ACHN (cell line): ENCODE results near the gene SLC2A9.
A peak's percentile ranks its signal among the peaks of the same experiment; 100 is the strongest.
"Not testable (repeated sequence)": the region's sequence is repeated elsewhere in the genome, so short reads cannot be mapped to it uniquely, and the experiment has no call there.

Source experiments
- DNase-seq: peaks from one replicate; pipeline ENCODE4 v3.0.0-alpha.2; 2015
- in situ Hi-C: cut with HindIII; loops from 2 replicates; pipeline ENCODE4 v1.10.0; 2017; ENCODE audit warnings: low sequenced_read_pairs, low pct_ligation_motif_present, low pct_unique_long_range_greater_than_20kb

SLC2A9 gene

DNA sequence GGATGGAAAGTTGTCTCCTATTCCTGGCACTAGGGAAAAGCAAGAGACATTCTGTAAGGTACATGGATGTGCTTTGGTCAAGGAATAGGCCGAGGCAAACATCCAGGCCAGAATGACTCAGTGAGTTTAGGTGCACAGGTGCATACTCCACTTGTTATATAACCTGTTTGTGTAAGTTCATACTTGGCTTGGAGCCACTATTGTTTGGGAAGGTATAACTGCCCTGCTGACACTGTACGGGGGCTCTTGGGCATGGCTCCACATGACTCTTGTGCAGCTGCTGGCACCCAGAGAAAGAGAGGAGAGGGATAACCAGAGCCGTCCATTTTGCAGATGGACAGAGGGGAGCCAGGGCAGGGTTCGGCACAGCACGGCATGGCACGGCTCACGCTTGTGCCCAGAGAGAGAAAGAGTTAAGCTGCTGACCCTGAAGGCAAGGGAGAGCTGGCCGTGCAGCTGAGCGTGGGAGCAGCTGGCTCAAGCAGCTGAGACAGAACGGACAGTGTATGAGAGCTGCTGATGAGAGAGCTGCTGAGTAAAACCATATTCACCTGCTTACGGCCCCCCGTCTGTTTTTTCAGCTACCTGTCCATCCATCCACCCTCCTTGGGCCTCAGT, 98.0 kb downstream of the SLC2A9 start:
- in situ Hi-C loops, result no loop called here
- no peak for DNase-seq

GRCh38 chr4:9921326-9921725, 100.0 kb downstream of the SLC2A9 start:
- in situ Hi-C loops, result no loop called here

GRCh38 chr4:9920029-9920428, 101.3 kb downstream of the SLC2A9 start:
- in situ Hi-C loops, result no loop called here
- no peak for DNase-seq

More at GRCh38 chr4:9921326-9921725, 100.0 kb downstream of the SLC2A9 start:
- DNase-seq, result no peak

- DNase-seq, result no peak
- in situ Hi-C loops, result no loop called here
Measured at GRCh38 chr4:9919047-9919446, 102.2 kb downstream of the SLC2A9 start.

GRCh38 chr4:9918484-9918883, 102.8 kb downstream of the SLC2A9 start:
- in situ Hi-C loops, result no loop called here

GRCh38 chr4:9916937-9917336, 104.4 kb downstream of the SLC2A9 start:
- in situ Hi-C loops, result no loop called here
- DNase-seq, result no peak

More at GRCh38 chr4:9918484-9918883, 102.8 kb downstream of the SLC2A9 start:
- DNase-seq, result no peak

DNA sequence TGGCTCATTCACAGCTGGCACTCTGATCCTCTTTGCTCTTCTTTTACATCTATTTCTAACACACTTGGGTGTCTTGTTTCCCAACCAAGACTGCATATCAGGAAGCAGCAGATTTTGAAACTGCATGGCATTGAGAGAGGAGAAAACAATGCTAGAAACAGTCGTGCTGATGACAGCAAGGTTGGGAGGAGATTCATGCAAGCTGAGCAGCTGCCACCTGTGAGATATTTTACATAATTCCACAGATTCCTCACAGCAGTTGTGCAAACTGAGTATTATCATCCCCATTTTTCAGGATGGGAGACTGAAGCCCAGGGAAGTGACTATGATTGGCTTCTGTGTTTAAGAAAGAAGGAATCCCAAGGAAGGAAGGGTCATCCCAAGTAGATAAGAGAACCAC, 105.0 kb downstream of the SLC2A9 start:
- in situ Hi-C loops, result no loop called here
- DNase-seq, result no peak

GRCh38 chr4:9913846-9914245, 107.5 kb downstream of the SLC2A9 start:
- DNase-seq, result no peak
- in situ Hi-C loops, result no loop called here

DNA sequence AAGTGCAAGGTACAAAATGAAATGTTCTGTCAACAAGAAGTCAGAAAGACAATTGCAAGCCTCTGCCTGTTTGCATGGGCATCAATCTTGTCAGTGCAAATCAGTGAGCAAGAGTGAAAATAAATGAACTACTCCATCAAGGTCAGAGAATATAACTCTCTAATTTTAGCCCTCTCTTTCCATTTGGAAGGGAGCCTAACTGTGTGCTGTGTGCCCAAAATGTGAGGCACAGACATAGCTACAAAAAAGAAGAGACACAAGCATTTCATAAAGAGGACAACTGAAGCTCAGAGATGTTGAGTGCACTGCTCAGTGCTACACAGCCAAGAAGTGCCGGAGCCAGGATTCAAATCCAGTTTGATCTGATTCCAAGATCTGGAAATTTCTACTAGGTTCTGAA, 114.3 kb downstream of the SLC2A9 start:
- no peak for DNase-seq
- in situ Hi-C loops, result no loop called here

DNA sequence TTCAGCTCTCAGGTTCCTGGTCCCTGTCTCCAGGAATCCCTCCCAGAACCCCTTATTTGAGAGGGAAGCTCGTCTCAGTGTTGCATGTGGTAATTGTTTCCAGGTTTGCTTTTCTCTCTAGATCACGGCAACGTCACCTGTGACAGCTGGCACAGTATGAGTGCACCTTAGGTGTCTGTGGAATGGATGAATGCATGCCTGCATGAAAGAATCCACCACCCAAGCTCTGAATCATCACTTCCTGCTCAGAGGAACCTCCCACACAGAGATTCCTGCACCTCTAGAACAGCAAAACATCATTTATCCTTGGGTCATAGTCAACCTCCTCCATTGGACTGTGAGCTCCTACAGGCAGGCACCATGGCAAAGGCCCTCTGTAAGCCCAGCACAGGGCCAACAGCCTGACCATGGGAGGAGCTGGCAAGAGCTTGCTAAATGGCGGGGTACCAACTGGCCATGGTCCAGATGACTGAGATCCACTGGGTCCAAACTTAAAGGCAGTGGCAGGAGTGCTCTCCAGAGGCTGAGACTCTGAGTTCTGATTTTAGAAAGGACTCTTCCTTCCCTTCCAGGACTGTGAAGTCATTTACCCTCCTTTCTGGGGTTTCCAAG, 116.2 kb downstream of the SLC2A9 start:
- in situ Hi-C loops, result no loop called here
- no peak for DNase-seq

DNA sequence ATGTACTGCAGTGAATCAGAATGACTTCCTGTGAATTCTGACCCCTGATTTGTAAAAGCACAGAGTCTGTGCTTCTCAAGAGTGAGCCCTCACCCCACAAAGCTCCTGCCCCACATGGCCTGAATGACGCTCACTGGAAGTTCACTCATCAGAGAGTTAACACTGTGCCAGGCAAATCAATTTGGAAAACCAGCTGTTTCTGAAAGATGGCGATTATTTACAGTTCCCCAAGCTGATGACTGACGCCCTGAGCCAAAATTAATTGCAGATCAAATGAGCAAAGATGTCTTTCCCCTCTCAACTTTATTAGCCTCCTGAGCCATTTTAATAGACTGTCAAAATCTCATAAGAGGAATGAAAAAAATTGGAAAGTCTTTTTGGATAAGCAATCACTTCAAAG, 118.0 kb downstream of the SLC2A9 start:
- DNase-seq, result no peak
- in situ Hi-C loops, result no loop called here

GRCh38 chr4:9901257-9901656, 120.0 kb downstream of the SLC2A9 start:
- in situ Hi-C loops, result no loop called here

GRCh38 chr4:9900633-9901032, 120.7 kb downstream of the SLC2A9 start:
- in situ Hi-C loops, DNase-seq: not testable (repeated sequence)

More at GRCh38 chr4:9901257-9901656, 120.0 kb downstream of the SLC2A9 start:
- DNase-seq, result no peak

DNA sequence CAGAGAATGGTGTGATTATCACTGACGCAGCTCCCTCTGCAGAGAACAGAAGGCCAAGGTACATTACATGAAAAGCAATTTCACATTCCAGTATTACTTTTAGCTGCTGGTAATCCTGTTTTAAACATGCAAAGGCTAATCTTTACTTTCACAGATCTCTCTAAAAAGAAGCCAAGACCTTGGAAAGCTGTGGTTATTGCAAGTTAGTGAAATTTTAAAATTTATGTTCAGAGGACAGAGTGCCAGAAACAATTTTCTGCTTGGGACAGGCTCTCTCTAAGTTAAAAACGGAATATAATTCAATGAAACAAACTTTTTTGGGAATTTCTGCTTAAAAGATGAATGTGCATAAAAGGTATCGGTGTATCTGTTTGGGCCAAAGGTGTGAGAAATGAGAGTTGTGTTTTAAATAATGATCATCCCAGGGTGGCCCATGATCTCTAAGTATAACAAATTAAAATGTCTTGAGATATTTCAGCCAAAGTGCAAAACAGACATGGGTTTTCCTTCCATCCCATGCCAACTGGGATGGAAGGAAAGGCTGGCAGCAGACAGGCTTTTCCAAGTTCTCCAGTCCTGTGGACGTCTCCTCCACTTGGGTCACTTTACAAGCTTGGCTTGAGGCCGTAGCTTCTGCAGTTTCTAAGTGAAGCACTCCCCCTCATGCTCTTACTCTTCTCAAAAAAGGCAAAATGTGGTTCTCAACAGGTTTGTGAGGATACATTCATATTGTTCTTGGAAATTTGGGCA, 121.8 kb downstream of the SLC2A9 start:
- no peak for DNase-seq
- in situ Hi-C loops, result no loop called here

- peak; percentile 16 for DNase-seq
- in situ Hi-C loops, result no loop called here
Measured at GRCh38 chr4:9898596-9899305, 122.5 kb downstream of the SLC2A9 start.

- DNase-seq, result no peak
- in situ Hi-C loops, result no loop called here
Measured at GRCh38 chr4:9895333-9895705, 126.0 kb downstream of the SLC2A9 start.

DNA sequence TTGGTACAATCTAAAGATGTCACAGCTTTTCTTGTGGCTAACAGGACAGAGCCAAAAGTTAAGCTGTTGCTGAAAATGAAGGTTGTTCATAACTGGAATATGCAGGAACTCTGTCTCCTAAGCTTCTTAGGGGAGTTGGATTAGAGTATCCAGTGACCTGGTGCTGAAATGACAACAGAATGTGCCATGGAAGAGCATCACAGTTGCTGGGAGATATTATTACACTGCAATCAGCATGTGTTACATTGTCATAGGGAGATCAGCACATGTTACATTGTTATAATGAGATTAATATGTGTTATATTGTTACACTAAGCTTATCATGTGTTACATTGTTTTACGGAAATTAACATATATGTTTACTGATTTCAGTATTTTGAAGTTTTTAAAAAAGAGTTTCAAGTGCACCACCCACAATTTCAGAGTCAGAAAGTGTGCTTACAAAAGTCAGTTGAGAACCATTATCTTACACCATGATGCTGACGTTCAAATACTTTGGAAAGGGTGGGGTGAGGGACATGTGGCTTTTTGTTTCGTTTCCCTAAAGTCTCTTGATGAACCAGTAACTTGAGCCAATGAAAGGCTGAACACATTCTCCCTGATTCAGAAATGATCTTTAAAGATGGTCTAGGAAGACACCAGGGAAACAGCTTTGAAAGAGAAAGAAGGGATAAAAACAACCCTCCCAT, 126.5 kb downstream of the SLC2A9 start:
- DNase-seq, result no peak
- in situ Hi-C loops, result no loop called here

DNA sequence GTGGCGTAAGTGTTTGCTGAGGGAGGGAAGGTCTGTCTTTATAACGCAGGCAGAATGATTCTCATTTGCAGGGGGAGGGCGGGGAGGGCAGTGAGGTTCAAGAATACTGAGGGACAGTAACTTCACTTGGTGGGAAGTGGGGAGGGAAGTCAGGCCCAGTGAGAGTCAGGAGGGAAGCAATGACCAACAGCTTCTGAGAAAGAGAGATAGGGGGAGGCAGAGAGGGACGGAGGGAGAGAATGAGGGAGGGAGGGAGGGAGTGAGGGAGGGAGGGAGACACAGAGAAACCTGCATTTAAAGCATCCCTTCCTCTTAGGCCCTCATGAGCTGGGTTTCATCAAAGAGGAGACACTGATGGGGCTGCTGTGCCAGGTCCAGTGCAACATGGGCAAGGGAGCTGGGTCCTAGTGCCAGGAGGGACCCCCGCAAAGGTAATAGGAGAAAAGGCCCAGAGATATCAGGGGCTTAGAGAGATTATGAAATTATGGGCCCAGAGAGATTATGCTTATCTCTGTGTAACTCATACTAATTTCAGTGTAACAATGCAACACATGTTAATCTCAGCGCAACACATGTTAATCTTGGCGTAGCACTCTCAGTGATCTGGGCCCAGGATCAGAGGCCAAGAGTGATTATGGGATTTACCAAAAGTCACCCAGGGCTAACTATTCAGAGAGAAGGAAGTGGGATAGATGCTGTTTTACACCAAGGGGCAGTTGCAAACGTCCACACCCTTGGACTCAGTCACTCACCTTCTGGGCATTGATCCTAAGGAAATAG, 127.8 kb downstream of the SLC2A9 start:
- DNase-seq, result no peak
- in situ Hi-C loops, result no loop called here
